Panc1 (cell line): ENCODE results near the gene TUBB4B. TPM values are rescaled to one million over a fixed set of nuclear protein-coding genes. Genes with fewer than 3 reads are reported as not detected.

Source experiments
- ATAC-seq: fragments of 200-7000 bp; cut with Tn5 transposase; 2 replicates; pipeline ENCODE4 v1.9.1; 2020; ENCODE audit warnings: mild to moderate bottlenecking, moderate library complexity
- BruUV-seq: library from RNA; stranded (reverse); fragments of 400-500 nt; replicated peaks from 2 replicates; lab custom pipeline; 2021; lab: Mats Ljungman, UMichigan
- CTCF ChIA-PET: fragments of 300-600 bp; sonication (Branson Sonifier 250); formaldehyde crosslinking; loops from one replicate; lab custom pipeline; 2022; ENCODE audit warnings: antibody characterized with exemption; lab: Charles Lee
- POLR2A ChIA-PET: fragments of 300-600 bp; sonication (Branson Sonifier 250); formaldehyde crosslinking; loops from one replicate; lab custom pipeline; 2022; ENCODE audit warnings: antibody characterized with exemption; lab: Charles Lee
- DNase-seq: peaks from one replicate; pipeline ENCODE4 v3.0.0-alpha.2; 2010; ENCODE audit warnings: low read depth, low spot score
- H3K27ac ChIP-seq: 2 replicates; pipeline ENCODE4 v1.5.1; 2011; ENCODE audit warnings: mild to moderate bottlenecking, low read length, inconsistent platforms
- H3K27me3 ChIP-seq: fragments of 200-500 bp; sonication (Bioruptor generic); 2 replicates; pipeline ENCODE4 v1.6.0; 2014; ENCODE audit warnings: low read length, inconsistent platforms; ENCODE audit not compliant: control insufficient read depth, insufficient read depth
- H3K36me3 ChIP-seq: fragments of 200-500 bp; sonication (Bioruptor generic); 2 replicates; pipeline ENCODE4 v1.5.1; 2014; ENCODE audit warnings: inconsistent platforms, mild to moderate bottlenecking, low read length, moderate library complexity; ENCODE audit not compliant: control insufficient read depth, insufficient read depth
- H3K4me1 ChIP-seq: 2 replicates; pipeline ENCODE4 v1.5.1; 2011; ENCODE audit warnings: inconsistent platforms, mild to moderate bottlenecking, low read length, moderate library complexity; ENCODE audit not compliant: control insufficient read depth, insufficient read depth
- H3K4me3 ChIP-seq, 2 experiments: 2 replicates each; pipeline ENCODE4 v1.5.1; 2011 to 2012; ENCODE audit warnings: low read depth in 2 of 2, low read length in 2 of 2, mild to moderate bottlenecking in 2 of 2, inconsistent platforms in 1 of 2, moderate library complexity in 1 of 2
- H3K9me3 ChIP-seq: fragments of 200-500 bp; sonication (Bioruptor generic); 2 replicates; pipeline ENCODE4 v1.5.1; 2014; ENCODE audit warnings: low read depth, mild to moderate bottlenecking, inconsistent platforms, low read length, moderate library complexity; ENCODE audit not compliant: control insufficient read depth, insufficient read depth
- POLR2AphosphoS5 ChIP-seq: IDR thresholded peaks from 2 replicates; pipeline ENCODE4 v1.6.1; 2012; ENCODE audit warnings: mild to moderate bottlenecking, low read depth, low read length, moderate library complexity
- SIN3A ChIP-seq: IDR thresholded peaks from 2 replicates; pipeline ENCODE4 v1.6.1; 2012; ENCODE audit warnings: low read depth, mild to moderate bottlenecking, low read length, moderate library complexity, borderline replicate concordance; ENCODE audit not compliant: insufficient read depth
- TCF7L2 ChIP-seq: IDR thresholded peaks from 2 replicates; pipeline ENCODE4 v1.6.1; 2011; ENCODE audit warnings: mild to moderate bottlenecking, low read depth, low read length, inconsistent platforms
- in situ Hi-C: cut with HindIII; loops from 2 replicates; pipeline ENCODE4 v1.10.0; 2016; ENCODE audit warnings: low sequenced_read_pairs, low pct_unique_long_range_greater_than_20kb
- intact Hi-C: fragments of 100-400 bp; cut with micrococcal nuclease; formaldehyde crosslinking; loops from one replicate; pipeline ENCODE4 v1.10.0; 2022; ENCODE audit not compliant: unreplicated experiment
- total RNA-seq: library from RNA; stranded (reverse); gene quantifications from one replicate; pipeline ENCODE4 v1.2.1, GENCODE V29; 2021; ENCODE audit not compliant: unreplicated experiment
- TF ChIP-seq, protein P1 (sequence below): fragments of 450-650 bp; IDR thresholded peaks from 2 replicates; pipeline ENCODE4 v1.5.1; 2017; ENCODE audit warnings: mild to moderate bottlenecking
- TF ChIP-seq, protein P2 (sequence below), 2 experiments: IDR thresholded peaks; 2 replicates each; pipeline ENCODE4 v1.6.1; 2011 to 2012; ENCODE audit warnings: low read depth in 2 of 2, control low read depth in 1 of 2, low read length in 1 of 2, mild to moderate bottlenecking in 1 of 2, moderate library complexity in 1 of 2; ENCODE audit not compliant: insufficient read depth in 1 of 2

TUBB4B gene
- total RNA-seq, 1 experiment from 2014 or later, result 265 TPM

DNA sequence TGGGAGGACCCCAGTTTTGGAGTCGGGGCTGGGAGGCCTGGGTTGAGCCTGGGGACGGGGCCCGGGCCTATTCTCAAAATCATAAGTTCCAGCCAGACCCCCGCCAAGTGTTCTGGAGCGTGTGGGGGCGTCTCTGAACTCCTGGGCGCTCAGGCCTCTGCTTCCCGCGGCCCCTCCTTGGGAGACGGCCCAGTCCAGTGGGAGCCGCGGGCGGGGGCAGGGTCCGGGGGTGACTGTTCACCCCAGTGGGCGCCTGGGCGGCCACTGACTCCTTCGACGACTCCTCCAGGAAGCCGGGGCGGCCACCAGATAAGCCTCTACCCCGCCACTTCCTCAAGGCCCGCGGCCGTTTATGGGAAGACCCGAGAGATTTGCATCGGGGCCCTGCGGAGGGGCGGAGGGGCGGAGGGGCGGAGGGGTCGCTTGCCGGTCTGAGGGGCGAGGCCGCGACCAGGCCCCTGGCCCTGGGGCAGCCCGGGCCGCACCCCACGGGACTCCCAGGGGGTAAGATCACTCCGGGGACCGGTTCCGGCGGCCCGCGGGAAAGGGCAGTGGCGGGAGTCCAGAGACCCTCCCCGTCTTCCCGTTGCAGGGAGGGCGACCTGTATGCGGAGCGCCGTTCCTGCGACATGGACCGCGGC is 37.1 kb downstream of the TUBB4B start:
- peaks cover 13% of the 10 kb centered on the region for H3K4me1 ChIP-seq
- peaks cover 3% of the 10 kb centered on the region; the same call in 1 of the 2 replicates for H3K36me3 ChIP-seq
- H3K27me3 ChIP-seq, result no peaks in the 10 kb centered on the region
- in situ Hi-C loops, result no loop called here
- peak overlapping the region; percentile 84 for H3K27ac ChIP-seq
- ChIA-PET POLR2A (no interaction called here), CTCF (interaction anchor here (1.1 kb wide), 1 partner anchor 8 kb away, joined by 3 read pairs; no protein-coding TSS in a partner anchor)
- no peaks in the 10 kb centered on the region for H3K9me3 ChIP-seq
- TF ChIP-seq SIN3A, result no peak
- TF ChIP-seq, protein P1, sequence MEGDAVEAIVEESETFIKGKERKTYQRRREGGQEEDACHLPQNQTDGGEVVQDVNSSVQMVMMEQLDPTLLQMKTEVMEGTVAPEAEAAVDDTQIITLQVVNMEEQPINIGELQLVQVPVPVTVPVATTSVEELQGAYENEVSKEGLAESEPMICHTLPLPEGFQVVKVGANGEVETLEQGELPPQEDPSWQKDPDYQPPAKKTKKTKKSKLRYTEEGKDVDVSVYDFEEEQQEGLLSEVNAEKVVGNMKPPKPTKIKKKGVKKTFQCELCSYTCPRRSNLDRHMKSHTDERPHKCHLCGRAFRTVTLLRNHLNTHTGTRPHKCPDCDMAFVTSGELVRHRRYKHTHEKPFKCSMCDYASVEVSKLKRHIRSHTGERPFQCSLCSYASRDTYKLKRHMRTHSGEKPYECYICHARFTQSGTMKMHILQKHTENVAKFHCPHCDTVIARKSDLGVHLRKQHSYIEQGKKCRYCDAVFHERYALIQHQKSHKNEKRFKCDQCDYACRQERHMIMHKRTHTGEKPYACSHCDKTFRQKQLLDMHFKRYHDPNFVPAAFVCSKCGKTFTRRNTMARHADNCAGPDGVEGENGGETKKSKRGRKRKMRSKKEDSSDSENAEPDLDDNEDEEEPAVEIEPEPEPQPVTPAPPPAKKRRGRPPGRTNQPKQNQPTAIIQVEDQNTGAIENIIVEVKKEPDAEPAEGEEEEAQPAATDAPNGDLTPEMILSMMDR, result no peak
- no peak for TF ChIP-seq POLR2AphosphoS5
- TF ChIP-seq, protein P2, sequence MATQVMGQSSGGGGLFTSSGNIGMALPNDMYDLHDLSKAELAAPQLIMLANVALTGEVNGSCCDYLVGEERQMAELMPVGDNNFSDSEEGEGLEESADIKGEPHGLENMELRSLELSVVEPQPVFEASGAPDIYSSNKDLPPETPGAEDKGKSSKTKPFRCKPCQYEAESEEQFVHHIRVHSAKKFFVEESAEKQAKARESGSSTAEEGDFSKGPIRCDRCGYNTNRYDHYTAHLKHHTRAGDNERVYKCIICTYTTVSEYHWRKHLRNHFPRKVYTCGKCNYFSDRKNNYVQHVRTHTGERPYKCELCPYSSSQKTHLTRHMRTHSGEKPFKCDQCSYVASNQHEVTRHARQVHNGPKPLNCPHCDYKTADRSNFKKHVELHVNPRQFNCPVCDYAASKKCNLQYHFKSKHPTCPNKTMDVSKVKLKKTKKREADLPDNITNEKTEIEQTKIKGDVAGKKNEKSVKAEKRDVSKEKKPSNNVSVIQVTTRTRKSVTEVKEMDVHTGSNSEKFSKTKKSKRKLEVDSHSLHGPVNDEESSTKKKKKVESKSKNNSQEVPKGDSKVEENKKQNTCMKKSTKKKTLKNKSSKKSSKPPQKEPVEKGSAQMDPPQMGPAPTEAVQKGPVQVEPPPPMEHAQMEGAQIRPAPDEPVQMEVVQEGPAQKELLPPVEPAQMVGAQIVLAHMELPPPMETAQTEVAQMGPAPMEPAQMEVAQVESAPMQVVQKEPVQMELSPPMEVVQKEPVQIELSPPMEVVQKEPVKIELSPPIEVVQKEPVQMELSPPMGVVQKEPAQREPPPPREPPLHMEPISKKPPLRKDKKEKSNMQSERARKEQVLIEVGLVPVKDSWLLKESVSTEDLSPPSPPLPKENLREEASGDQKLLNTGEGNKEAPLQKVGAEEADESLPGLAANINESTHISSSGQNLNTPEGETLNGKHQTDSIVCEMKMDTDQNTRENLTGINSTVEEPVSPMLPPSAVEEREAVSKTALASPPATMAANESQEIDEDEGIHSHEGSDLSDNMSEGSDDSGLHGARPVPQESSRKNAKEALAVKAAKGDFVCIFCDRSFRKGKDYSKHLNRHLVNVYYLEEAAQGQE (IDR thresholded peaks at IDR 0.05; ENCODE audit: insufficient read depth in 1 of 2, low read depth in 2 of 2, low read length in 1 of 2), result no peak
- no peak for TF ChIP-seq TCF7L2
- ATAC-seq (no peak), DNase-seq (no peak)
- intact Hi-C loops, result no loop called here
- peak overlapping the region; percentile 55 to 73 for H3K4me3 ChIP-seq
- BruUV-seq, result no TSS peak

DNA sequence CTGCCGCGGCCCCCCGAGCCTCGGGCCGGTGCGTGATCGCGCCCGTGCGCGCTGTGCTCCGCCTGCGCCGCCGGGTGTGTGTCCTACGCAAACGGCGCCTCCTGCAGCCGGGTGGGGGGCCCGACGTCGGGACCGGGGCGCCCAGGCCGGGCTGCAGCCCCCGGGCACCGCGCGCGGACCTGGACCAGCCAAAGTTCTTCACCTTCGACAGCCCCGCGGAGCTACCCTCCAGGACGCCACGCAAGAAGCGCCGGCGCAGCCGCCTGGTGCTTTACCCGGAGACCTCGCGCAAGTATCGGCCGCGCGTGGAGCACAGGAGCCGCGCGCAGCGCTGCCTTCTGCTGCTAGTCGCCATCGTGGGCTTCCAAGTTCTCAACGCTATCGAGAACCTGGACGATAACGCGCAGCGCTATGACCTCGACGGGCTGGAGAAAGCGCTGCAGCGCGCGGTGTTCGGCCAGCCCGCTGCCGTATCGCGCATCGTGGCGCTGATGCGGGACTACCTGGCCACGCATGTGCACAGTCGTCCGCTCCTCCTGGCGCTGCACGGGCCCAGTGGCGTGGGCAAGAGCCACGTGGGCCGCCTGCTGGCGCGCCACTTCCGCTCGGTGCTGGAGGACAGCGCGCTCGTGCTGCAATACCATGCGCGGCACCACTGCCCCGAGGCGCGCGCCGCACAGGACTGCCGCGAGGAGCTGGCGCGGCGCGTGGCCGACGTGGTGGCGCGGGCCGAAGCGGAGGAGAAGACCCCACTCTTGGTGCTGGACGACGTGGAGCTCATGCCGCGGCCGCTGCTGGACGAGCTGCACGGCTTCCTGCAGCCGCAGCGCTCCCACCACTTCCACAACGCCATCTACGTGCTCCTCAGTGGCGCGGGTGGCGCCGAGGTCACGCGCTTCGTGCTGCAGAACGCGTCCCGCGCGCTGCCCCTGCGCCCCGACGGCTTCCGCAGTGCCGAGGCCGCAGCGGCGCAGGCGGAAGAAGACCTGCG is 37.9 kb downstream of the TUBB4B start:
- no peaks in the 10 kb centered on the region for H3K27me3 ChIP-seq
- POLR2A ChIA-PET, result no interaction called here

More for the DNA sequence above, 37.9 kb downstream of the TUBB4B start:
- Histone ChIP-seq H3K9me3 (no peaks in the 10 kb centered on the region), H3K36me3 (peaks cover 3% of the 10 kb centered on the region; the same call in 1 of the 2 replicates), H3K4me3 (peak overlapping the region; percentile 55 to 73), H3K4me1 (peaks cover 13% of the 10 kb centered on the region), H3K27ac (no peak overlapping the region)
- no peak for TF ChIP-seq POLR2AphosphoS5
- TF ChIP-seq TCF7L2, result no peak
- TF ChIP-seq, protein P2 (IDR thresholded peaks at IDR 0.05; ENCODE audit: insufficient read depth in 1 of 2, low read depth in 2 of 2, low read length in 1 of 2), result no peak
- TF ChIP-seq, protein P1, result no peak
- no peak for TF ChIP-seq SIN3A
- ATAC-seq (no peak), DNase-seq (no peak)
- BruUV-seq, result no TSS peak
- CTCF ChIA-PET, result interaction anchor here (0.5 kb wide), 1 partner anchor 46 kb away, joined by 6 read pairs; no protein-coding TSS in a partner anchor
- intact Hi-C loops, result no loop called here
- in situ Hi-C loops, result no loop called here
